HFF-Myc (cell line): ENCODE measurements around the gene ZFP36L1.

Experiments
- DNase-seq: peaks from one replicate; pipeline ENCODE4 v3.0.0-alpha.2; 2011; ENCODE audit warnings: low read depth; ENCODE audit errors: extremely low read depth
- H3K4me3 ChIP-seq: replicated peaks from 2 replicates; pipeline ENCODE4 v1.5.1; 2011; ENCODE audit warnings: low read depth, mild to moderate bottlenecking, control low read depth, low read length
- CTCF ChIP-seq: IDR thresholded peaks from 2 replicates; pipeline ENCODE4 v1.5.1; 2012; ENCODE audit warnings: mild to moderate bottlenecking, low read depth, low read length, control low read depth; ENCODE audit errors: missing control alignments

Gene ZFP36L1

GRCh38 chr14:68806526-68807147 is 13.8 kb upstream of the ZFP36L1 start:
- no peak for DNase-seq
- no peak overlapping the region for H3K4me3 ChIP-seq
- TF ChIP-seq CTCF: no peak

DNA sequence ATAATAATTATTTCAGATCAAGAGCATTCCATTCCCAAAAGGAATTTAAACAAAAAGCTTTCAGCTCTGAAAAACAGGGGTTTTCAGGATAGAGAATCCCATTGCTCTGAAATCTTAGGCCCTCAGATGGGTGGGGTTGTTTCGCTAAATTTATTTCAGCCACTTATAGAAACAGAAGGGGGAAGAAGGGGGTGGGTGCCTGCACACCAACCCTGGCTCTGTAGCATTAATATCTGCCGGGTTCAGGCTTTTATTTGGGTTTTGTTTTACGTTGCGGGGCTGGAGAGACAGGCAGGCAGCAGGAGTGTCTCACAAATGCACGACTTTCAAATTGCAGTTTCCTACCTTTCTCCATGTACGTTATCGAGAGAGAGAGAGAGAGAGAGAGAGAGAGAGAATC is 12.5 kb upstream of the ZFP36L1 start:
- DNase-seq: no peak
- no peak for TF ChIP-seq CTCF
- no peak overlapping the region for H3K4me3 ChIP-seq

DNA sequence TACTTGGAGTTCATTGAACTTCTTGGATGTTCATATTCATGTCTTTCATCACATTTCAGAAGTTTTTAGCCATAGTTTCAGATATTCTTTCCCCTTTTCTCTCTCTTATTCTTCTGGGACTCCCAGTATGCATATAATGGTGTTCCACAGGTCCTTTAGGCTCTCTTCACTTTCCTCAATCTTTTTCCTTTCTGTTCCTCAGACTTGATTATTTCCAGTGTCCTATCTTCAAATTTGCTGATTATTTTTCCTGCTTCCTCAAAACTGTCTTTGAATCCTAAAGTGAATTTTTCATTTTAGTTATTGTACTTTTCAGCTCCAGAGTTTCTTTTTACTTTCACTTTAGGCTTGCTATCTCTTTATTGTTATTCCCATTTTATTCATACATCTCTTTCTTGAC is 8.8 kb upstream of the ZFP36L1 start:
- H3K4me3 ChIP-seq: no peak overlapping the region
- DNase-seq: no peak
- TF ChIP-seq CTCF: no peak

- DNase-seq: no peak
- TF ChIP-seq CTCF: no peak
- no peak overlapping the region for H3K4me3 ChIP-seq
These were observed 8.1 kb upstream of the ZFP36L1 start for GRCh38 chr14:68800953-68801352.

GRCh38 chr14:68800390-68800789 is 7.5 kb upstream of the ZFP36L1 start:
- no peak for TF ChIP-seq CTCF
- H3K4me3 ChIP-seq: no peak overlapping the region
- DNase-seq: no peak

- no peak for TF ChIP-seq CTCF
- DNase-seq: no peak
- no peak overlapping the region for H3K4me3 ChIP-seq
These were observed 5.8 kb upstream of the ZFP36L1 start for GRCh38 chr14:68798621-68799020.

- H3K4me3 ChIP-seq: no peak overlapping the region
- no peak for TF ChIP-seq CTCF
- DNase-seq: no peak
These were observed 4.3 kb upstream of the ZFP36L1 start for GRCh38 chr14:68797121-68797670.
